NCI-H510A treated with DMSO at 0.1 percent for 48 hours (cell line): ENCODE results near the gene RBCK1.

Experiments
- DNase-seq: peaks from one replicate; lab custom pipeline; 2025; lab: John Stamatoyannopoulos, UW

Gene RBCK1

GRCh38 chr20:418858-419365 lies 10.8 kb downstream of the RBCK1 start:
- DNase-seq, result no peak

GRCh38 chr20:419556-420165 lies 11.6 kb downstream of the RBCK1 start:
- peak; percentile 98 for DNase-seq

- DNase-seq, result no peak
Observed at GRCh38 chr20:420166-420620, 12.1 kb downstream of the RBCK1 start.

GRCh38 chr20:420721-421574 lies 12.8 kb downstream of the RBCK1 start:
- DNase-seq, result no peak

- no peak for DNase-seq
Observed at GRCh38 chr20:421685-422250, 13.7 kb downstream of the RBCK1 start.

- no peak for DNase-seq
Observed at GRCh38 chr20:426566-426965, 18.5 kb downstream of the RBCK1 start.

- no peak for DNase-seq
Observed at GRCh38 chr20:427401-427800, 19.3 kb downstream of the RBCK1 start.

- no peak for DNase-seq
Observed at GRCh38 chr20:427849-428657, 20.0 kb downstream of the RBCK1 start.

GRCh38 chr20:428658-429200 lies 20.6 kb downstream of the RBCK1 start:
- peak; percentile 31 for DNase-seq

GRCh38 chr20:430091-430999 lies 22.2 kb downstream of the RBCK1 start:
- no peak for DNase-seq

- DNase-seq, result peak; percentile 79
Observed at GRCh38 chr20:431012-431904, 23.2 kb downstream of the RBCK1 start.

- no peak for DNase-seq
Observed at GRCh38 chr20:432208-432607, 24.1 kb downstream of the RBCK1 start.

- no peak for DNase-seq
Observed at GRCh38 chr20:432677-433299, 24.7 kb downstream of the RBCK1 start.

- DNase-seq, result no peak
Observed at GRCh38 chr20:433300-433975, 25.3 kb downstream of the RBCK1 start.

- DNase-seq, result no peak
Observed at GRCh38 chr20:434221-434620, 26.1 kb downstream of the RBCK1 start.

- no peak for DNase-seq
Observed at GRCh38 chr20:434661-435419, 26.7 kb downstream of the RBCK1 start.

GRCh38 chr20:435558-435957 lies 27.5 kb downstream of the RBCK1 start:
- DNase-seq, result no peak

- no peak for DNase-seq
Observed at GRCh38 chr20:436476-436875, 28.4 kb downstream of the RBCK1 start.
